RWPE2 (cell line): ENCODE data around the gene OR8A1.

Source experiments
- ATAC-seq: fragments of 200-7000 bp; cut with Tn5 transposase; 3 replicates; pipeline ENCODE4 v1.9.1; 2021; ENCODE audit warnings: low read depth
- DNase-seq: peaks from one replicate; pipeline ENCODE4 v3.0.0-alpha.2; 2020; ENCODE audit warnings: low spot score
- H3K27ac ChIP-seq: fragments of 450-650 bp; 2 replicates; pipeline ENCODE4 v1.5.1; 2017; ENCODE audit warnings: mild to moderate bottlenecking; ENCODE audit not compliant: poor library complexity, severe bottlenecking
- H3K27me3 ChIP-seq: fragments of 250-450 bp; sonication (Bioruptor Pico); 2 replicates; pipeline ENCODE4 v1.5.1; 2021; ENCODE audit warnings: mild to moderate bottlenecking, moderate library complexity; ENCODE audit not compliant: insufficient read depth, poor library complexity, severe bottlenecking
- H3K36me3 ChIP-seq: fragments of 250-450 bp; sonication (Bioruptor Pico); 2 replicates; pipeline ENCODE4 v1.5.1; 2020; ENCODE audit warnings: low read depth, mild to moderate bottlenecking, moderate library complexity
- H3K4me1 ChIP-seq: fragments of 250-450 bp; sonication (Bioruptor Pico); 2 replicates; pipeline ENCODE4 v1.5.1; 2021; ENCODE audit warnings: mild to moderate bottlenecking, moderate library complexity; ENCODE audit not compliant: insufficient read depth, poor library complexity, severe bottlenecking
- H3K4me3 ChIP-seq: fragments of 250-450 bp; sonication (Bioruptor Pico); 2 replicates; pipeline ENCODE4 v1.5.1; 2021; ENCODE audit warnings: mild to moderate bottlenecking, moderate library complexity; ENCODE audit not compliant: severe bottlenecking
- H3K9me3 ChIP-seq: fragments of 250-450 bp; sonication (Bioruptor Pico); 2 replicates; pipeline ENCODE4 v1.5.1; 2021; ENCODE audit warnings: mild to moderate bottlenecking, moderate library complexity; ENCODE audit not compliant: severe bottlenecking
- CTCF ChIP-seq: fragments of 450-650 bp; IDR thresholded peaks from one replicate; pipeline ENCODE4 v1.5.1; 2017; ENCODE audit warnings: mild to moderate bottlenecking, moderate library complexity; ENCODE audit not compliant: poor library complexity, severe bottlenecking

The OR8A1 gene

DNA sequence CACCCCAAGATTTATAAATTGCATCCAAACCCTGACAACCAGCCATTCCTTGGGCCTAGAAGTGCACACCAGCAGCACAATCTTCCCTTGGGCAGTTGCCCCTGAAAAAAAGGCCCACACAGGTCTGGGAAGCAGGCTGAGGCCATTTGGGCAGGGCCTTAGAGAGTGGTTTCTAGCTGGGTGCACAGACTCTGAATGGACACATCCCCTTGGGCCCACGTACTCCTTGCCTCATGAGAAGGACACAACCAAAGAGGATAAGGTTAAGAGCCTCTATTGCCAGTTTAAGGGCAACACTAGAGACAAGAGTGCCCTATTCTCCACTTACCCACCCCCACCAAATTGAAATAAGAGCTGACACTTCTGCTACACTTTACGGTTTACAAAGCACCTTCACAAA, 40.5 kb downstream of the OR8A1 start:
- TF ChIP-seq CTCF, result no peak
- Histone ChIP-seq H3K9me3 (no peaks in the 10 kb centered on the region), H3K27ac (no peak overlapping the region), H3K4me3 (no peak overlapping the region), H3K27me3 (no peaks in the 10 kb centered on the region), H3K36me3 (no peaks in the 10 kb centered on the region), H3K4me1 (no peaks in the 10 kb centered on the region)
- ATAC-seq (no peak), DNase-seq (no peak)

- H3K4me3 ChIP-seq, result no peak within 1 kb of the TSS
- no peak within 1 kb of the TSS for H3K27ac ChIP-seq
- H3K36me3 ChIP-seq, result no peaks in the 10 kb centered on the region
- H3K4me1 ChIP-seq, result no peaks in the 10 kb centered on the region
- no peaks in the 10 kb centered on the region for H3K9me3 ChIP-seq
- ATAC-seq (no peak), DNase-seq (no peak)
- no peaks in the 10 kb centered on the region for H3K27me3 ChIP-seq
- no peak for TF ChIP-seq CTCF
Measured at GRCh38 chr11:124611064-124611463, 41.3 kb downstream of the OR8A1 start, which contains the start of gene PANX3. TSS of gene PANX3 (plus strand) at chr11:124611428. CDS start at chr11:124611557, 129 bp downstream.

GRCh38 chr11:124612045-124612444, 42.2 kb downstream of the OR8A1 start:
- no peaks in the 10 kb centered on the region for H3K9me3 ChIP-seq
- H3K36me3 ChIP-seq, result no peaks in the 10 kb centered on the region
- DNase-seq (no peak), ATAC-seq (no peak)
- H3K4me1 ChIP-seq, result no peaks in the 10 kb centered on the region
- TF ChIP-seq CTCF, result no peak
- H3K4me3 ChIP-seq, result no peak overlapping the region
- H3K27ac ChIP-seq, result no peak overlapping the region
- H3K27me3 ChIP-seq, result no peaks in the 10 kb centered on the region

- DNase-seq (no peak), ATAC-seq (peak; percentile 62)
- TF ChIP-seq CTCF, result no peak
Measured at GRCh38 chr11:124612567-124613246, 42.9 kb downstream of the OR8A1 start.

GRCh38 chr11:124618863-124619262, 49.1 kb downstream of the OR8A1 start:
- no peak for TF ChIP-seq CTCF
- DNase-seq (no peak), ATAC-seq (no peak)
- H3K4me3 ChIP-seq, result no peak overlapping the region
- H3K36me3 ChIP-seq, result no peaks in the 10 kb centered on the region; the same call in 1 of the 2 replicates
- H3K27ac ChIP-seq, result no peak overlapping the region
- H3K27me3 ChIP-seq, result no peaks in the 10 kb centered on the region
- H3K4me1 ChIP-seq, result peaks cover 9% of the 10 kb centered on the region
- H3K9me3 ChIP-seq, result no peaks in the 10 kb centered on the region

More at GRCh38 chr11:124612567-124613246, 42.9 kb downstream of the OR8A1 start:
- no peaks in the 10 kb centered on the region for H3K36me3 ChIP-seq
- no peaks in the 10 kb centered on the region for H3K4me1 ChIP-seq
- no peak overlapping the region for H3K27ac ChIP-seq
- H3K27me3 ChIP-seq, result no peaks in the 10 kb centered on the region
- H3K9me3 ChIP-seq, result no peaks in the 10 kb centered on the region
- no peak overlapping the region for H3K4me3 ChIP-seq
